Heart left ventricle (tissue), 16 donors: Measurements from ENCODE around the gene DNAJB13. TPM values are rescaled to one million over a fixed set of nuclear protein-coding genes. Genes with fewer than 3 reads are reported as not detected.

ENCODE experiments used
- ATAC-seq, 4 donors: fragments of 200-7000 bp; cut with Tn5 transposase; one replicate each; pipeline ENCODE4 v1.9.1; 2020 to 2022; ENCODE audit warnings: moderate library complexity in 4 of 4, mild to moderate bottlenecking in 3 of 4, moderate number of reproducible peaks in 1 of 4
- DNase-seq, 5 donors: peaks; one replicate each; pipeline ENCODE4 v3.0.0-alpha.2; 2020
- H3K27ac ChIP-seq, 12 donors: fragments of 200-600 bp; sonication (generic) in 4 of 12; one replicate each; pipeline versions ENCODE4 v1.5.0 to v1.8.0; 2016 to 2022; ENCODE audit warnings: mild to moderate bottlenecking in 2 of 12
- H3K27me3 ChIP-seq, 9 donors: fragments of 200-600 bp; sonication (generic) in 2 of 9; one replicate each; pipeline versions ENCODE4 v1.5.1 to v1.8.0; 2016 to 2022; ENCODE audit warnings: mild to moderate bottlenecking in 3 of 9
- H3K36me3 ChIP-seq, 9 donors: fragments of 200-600 bp; sonication (generic) in 2 of 9; one replicate each; pipeline versions ENCODE4 v1.5.0 to v1.8.0; 2018 to 2022; ENCODE audit warnings: mild to moderate bottlenecking in 2 of 9
- H3K4me1 ChIP-seq, 12 donors: fragments of 200-600 bp; sonication (generic) in 4 of 12; one replicate each; pipeline versions ENCODE4 v1.5.0 to v1.8.0; 2016 to 2022; ENCODE audit warnings: mild to moderate bottlenecking in 3 of 12
- H3K4me3 ChIP-seq, 12 donors: fragments of 200-600 bp; sonication (generic) in 4 of 12; one replicate each; pipeline versions ENCODE4 v1.5.0 to v1.8.0; 2017 to 2022; ENCODE audit warnings: mild to moderate bottlenecking in 9 of 12, moderate library complexity in 4 of 12
- H3K9me3 ChIP-seq, 12 donors: fragments of 200-600 bp; sonication (generic) in 4 of 12; one replicate each; pipeline versions ENCODE4 v1.5.0 to v1.8.0; 2016 to 2022; ENCODE audit warnings: mild to moderate bottlenecking in 1 of 12
- POLR2A ChIP-seq, 2 donors: fragments of 450-650 bp; IDR thresholded peaks; one replicate each; pipeline ENCODE4 v1.6.1; 2017; ENCODE audit warnings: antibody characterized with exemption in 2 of 2, mild to moderate bottlenecking in 2 of 2, moderate library complexity in 2 of 2
- WGBS, 4 donors: extraction: QIAGEN DNeasy Blood & Tissue Kit in 2 of 4; methylation state at CpG; one replicate each; pipeline versions ENCODE4 v1.1.5 to v1.1.7; 2013 to 2018; 5-methylcytosine and 5-hydroxymethylcytosine counted together
- intact Hi-C, 10 donors: fragments of 100-400 bp; cut with DNase I; formaldehyde crosslinking; loops; one replicate each; pipeline versions ENCODE4 v1.11.1 to v1.14.2; 2022
- polyA plus RNA-seq, 2 donors: library from polyadenylated mRNA; stranded (reverse); fragments of 200-250 nt; gene quantifications; one replicate each; pipeline ENCODE4 v1.2.3, GENCODE V29; 2013
- total RNA-seq, 9 donors: library from RNA; depleted of rRNA in 2 of 9; stranded (reverse); fragments of >200 nt in 2 of 9; fragmentation: NEBNext Ultra II Directional in 3 of 9; extraction: Animal tissue kit (Norgen Biotek cat#: 25700) in 3 of 9; gene quantifications; one replicate each; pipeline versions ENCODE4 v1.1.0 to v1.2.4, GENCODE V29; 2016 to 2023
- TF ChIP-seq, protein P1 (sequence below), 12 donors: fragments of 200-600 bp; sonication (generic) in 4 of 12; IDR thresholded peaks; one replicate each; pipeline versions ENCODE4 v1.5.0 to v1.8.0; 2018 to 2022; ENCODE audit warnings: antibody characterized with exemption in 12 of 12, mild to moderate bottlenecking in 5 of 12
- donor health status: ischemic (EF 13 %, LVEDD 7.1; RV severe dilation, severe dysfunction).
- donor health status: healthy with polysubstance abuse.
- donor health status: DM: no; HTN: yes; CAD: no.
- donor health status: DM: no; HTN: no; CAD: no.
- donor health status: ischemic (EF 25% LVEDD 6.9; RV normal size, moderate dysfunction).
- donor health status: ischemic (EF 25% LVEDD 5.7; RV mildly dilated, moderate dysfunction).
- donor health status: healthy.
- donor health status: DM: yes; HTN: yes; CAD: no.
- donor health status: ischemic (EF 35%, LVEDD 5.7; RV mildly dilated, moderate dysfunction).
- donor health status: nonischemic (EF 11% LVEDD 7.7; RV severe dilation, severe dysfunction).
- donor health status: DM: yes; HTN: yes; CAD: no.
- donor health status: PGD.
- donor health status: ischemic (EF 29% LVEDD 5.4; RV normal size, mild dysfunction).
- donor health status: nonischemic (EF 23%, LVEDD 6.1; RV moderate dilation, normal function).

The DNAJB13 gene
- total and polyA plus RNA-seq, 11 donors, result 0.14 TPM; not detected in 10

GRCh38 chr11:74015919-74016684 lies 65.3 kb downstream of the DNAJB13 start:
- ATAC-seq (no peak), DNase-seq (no peak)
- no peak overlapping the region for H3K4me3 ChIP-seq
- no peaks in the 10 kb centered on the region for H3K9me3 ChIP-seq
- H3K27ac ChIP-seq, result peak overlapping the region in 1 of 12 donors; percentile 12
- 87 to 95% (median 94%) methylated on average over 5 of the region's 5 CpGs for WGBS, 4 donors
- H3K27me3 ChIP-seq, result no peaks in the 10 kb centered on the region
- no peak for TF ChIP-seq POLR2A (IDR thresholded peaks at IDR 0.05)
- TF ChIP-seq, protein P1, sequence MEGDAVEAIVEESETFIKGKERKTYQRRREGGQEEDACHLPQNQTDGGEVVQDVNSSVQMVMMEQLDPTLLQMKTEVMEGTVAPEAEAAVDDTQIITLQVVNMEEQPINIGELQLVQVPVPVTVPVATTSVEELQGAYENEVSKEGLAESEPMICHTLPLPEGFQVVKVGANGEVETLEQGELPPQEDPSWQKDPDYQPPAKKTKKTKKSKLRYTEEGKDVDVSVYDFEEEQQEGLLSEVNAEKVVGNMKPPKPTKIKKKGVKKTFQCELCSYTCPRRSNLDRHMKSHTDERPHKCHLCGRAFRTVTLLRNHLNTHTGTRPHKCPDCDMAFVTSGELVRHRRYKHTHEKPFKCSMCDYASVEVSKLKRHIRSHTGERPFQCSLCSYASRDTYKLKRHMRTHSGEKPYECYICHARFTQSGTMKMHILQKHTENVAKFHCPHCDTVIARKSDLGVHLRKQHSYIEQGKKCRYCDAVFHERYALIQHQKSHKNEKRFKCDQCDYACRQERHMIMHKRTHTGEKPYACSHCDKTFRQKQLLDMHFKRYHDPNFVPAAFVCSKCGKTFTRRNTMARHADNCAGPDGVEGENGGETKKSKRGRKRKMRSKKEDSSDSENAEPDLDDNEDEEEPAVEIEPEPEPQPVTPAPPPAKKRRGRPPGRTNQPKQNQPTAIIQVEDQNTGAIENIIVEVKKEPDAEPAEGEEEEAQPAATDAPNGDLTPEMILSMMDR (IDR thresholded peaks at IDR 0.05), result no peak
- intact Hi-C loops, result loop anchor here in 4 of 10 donors (5.0 to 10.0 kb wide), 4 partner anchors 34 to 161 kb away; partner anchors contain the start of gene UCP2 (in 2 of the 4)
- peaks cover 0 to 28% (median 3%) of the 10 kb centered on the region in 9 donors for H3K36me3 ChIP-seq
- peaks cover 0 to 67% (median 31%) of the 10 kb centered on the region in 12 donors for H3K4me1 ChIP-seq

GRCh38 chr11:74017631-74018030 lies 66.8 kb downstream of the DNAJB13 start:
- Histone ChIP-seq H3K27ac (peak overlapping the region; percentile 76 to 97 (median 88)), H3K4me3 (no peak overlapping the region), H3K4me1 (peaks cover 0 to 66% (median 24%) of the 10 kb centered on the region in 12 donors), H3K27me3 (no peaks in the 10 kb centered on the region), H3K9me3 (no peaks in the 10 kb centered on the region), H3K36me3 (peaks cover 0 to 30% (median 3%) of the 10 kb centered on the region in 9 donors)
- intact Hi-C loops, result loop anchor here in 5 of 10 donors (2.0 to 10.0 kb wide), 6 partner anchors 35 to 163 kb away; partner anchors contain the start of gene UCP2 (in 3 of the 5)
- WGBS, 4 donors, result 77 to 93% (median 91%) methylated on average over 3 of the region's 3 CpGs
- ATAC-seq (no peak), DNase-seq (no peak)
- TF ChIP-seq, protein P1 (IDR thresholded peaks at IDR 0.05), result no peak
- TF ChIP-seq POLR2A (IDR thresholded peaks at IDR 0.05), result no peak

- TF ChIP-seq, protein P1 (IDR thresholded peaks at IDR 0.05), result peak in 1 of 12 donors; percentile 6
- peak in 1 of 2 donors; percentile 16 for TF ChIP-seq POLR2A (IDR thresholded peaks at IDR 0.05)
- Histone ChIP-seq H3K36me3 (peaks cover 0 to 35% (median 3%) of the 10 kb centered on the region in 9 donors), H3K4me3 (no peak overlapping the region), H3K27ac (peak overlapping the region; percentile 76 to 97 (median 88)), H3K27me3 (no peaks in the 10 kb centered on the region), H3K9me3 (no peaks in the 10 kb centered on the region), H3K4me1 (peaks cover 0 to 75% (median 24%) of the 10 kb centered on the region in 12 donors)
- DNase-seq, result peak; percentile 90 to 96 (median 93)
- ATAC-seq, result peak; percentile 95 to 96 (median 95)
- 27 to 48% (median 42%) methylated on average over 9 of the region's 9 CpGs for WGBS, 4 donors
- intact Hi-C loops, result loop anchor here in 5 of 10 donors (2.0 to 10.0 kb wide), 6 partner anchors 36 to 164 kb away; partner anchors contain the start of gene UCP2 (in 3 of the 5)
Observed at GRCh38 chr11:74018331-74019005, 67.6 kb downstream of the DNAJB13 start.
